ENCODE data around the gene RAE1.
"Not testable (repeated sequence)": the region's sequence is repeated elsewhere in the genome, so short reads cannot be mapped to it uniquely, and the experiment has no call there.

Gene RAE1

GRCh38 chr20:57326667-57327455 is 24.2 kb upstream of the RAE1 start:
- DNase-seq (ENCODE audit: low read depth) = no peak

- no peak for DNase-seq (ENCODE audit: low read depth)
Observed at GRCh38 chr20:57327820-57328219, 23.2 kb upstream of the RAE1 start.

- no peak for DNase-seq (ENCODE audit: low read depth)
Observed at GRCh38 chr20:57329608-57330221, 21.3 kb upstream of the RAE1 start, which contains the start of gene SPO11. Gene SPO11, plus strand, starts transcription at chr20:57329803. Its CDS starts 65 bp downstream, at chr20:57329868.

- no peak for DNase-seq (ENCODE audit: low read depth)
Observed at GRCh38 chr20:57330998-57331397, 20.1 kb upstream of the RAE1 start.

GRCh38 chr20:57332105-57333089 is 18.7 kb upstream of the RAE1 start:
- no peak for DNase-seq (ENCODE audit: low read depth)

GRCh38 chr20:57335392-57335791 is 15.7 kb upstream of the RAE1 start:
- no peak for DNase-seq (ENCODE audit: low read depth)

GRCh38 chr20:57341663-57342062 is 9.4 kb upstream of the RAE1 start:
- DNase-seq (ENCODE audit: low read depth) = no peak

- no peak for DNase-seq (ENCODE audit: low read depth)
Observed at GRCh38 chr20:57342829-57343228, 8.2 kb upstream of the RAE1 start.

- DNase-seq (ENCODE audit: low read depth) = peak; percentile 51
Observed at GRCh38 chr20:57346477-57346876, 4.6 kb upstream of the RAE1 start.

- no peak for DNase-seq (ENCODE audit: low read depth)
Observed at GRCh38 chr20:57347393-57347792, 3.7 kb upstream of the RAE1 start.

- not testable (repeated sequence) for DNase-seq (ENCODE audit: low read depth)
Observed at GRCh38 chr20:57348200-57348921, 2.7 kb upstream of the RAE1 start.

GRCh38 chr20:57348922-57349574 is 2.0 kb upstream of the RAE1 start:
- DNase-seq (ENCODE audit: low read depth) = not testable (repeated sequence)

GRCh38 chr20:57350081-57350710 is 859 bp upstream of the RAE1 start:
- no peak for DNase-seq (ENCODE audit: low read depth)

GRCh38 chr20:57350726-57351041 is 371 bp upstream of the RAE1 start:
- DNase-seq (ENCODE audit: low read depth) = not testable (repeated sequence)

GRCh38 chr20:57352305-57352704 is 1.2 kb downstream of the RAE1 start:
- no peak for DNase-seq (ENCODE audit: low read depth)

GRCh38 chr20:57353351-57353750 is 2.3 kb downstream of the RAE1 start:
- no peak for DNase-seq (ENCODE audit: low read depth)

- no peak for DNase-seq (ENCODE audit: low read depth)
Observed at GRCh38 chr20:57361517-57361916, 10.5 kb downstream of the RAE1 start.

GRCh38 chr20:57364451-57364850 is 13.4 kb downstream of the RAE1 start:
- DNase-seq (ENCODE audit: low read depth) = no peak

GRCh38 chr20:57369596-57369995 is 18.5 kb downstream of the RAE1 start:
- no peak for DNase-seq (ENCODE audit: low read depth)

GRCh38 chr20:57370316-57370715 is 19.3 kb downstream of the RAE1 start:
- no peak for DNase-seq (ENCODE audit: low read depth)

- DNase-seq (ENCODE audit: low read depth) = no peak
Observed at GRCh38 chr20:57371363-57371762, 20.3 kb downstream of the RAE1 start.
